ENCODE measurements around the gene GNAI3. TPM values are rescaled to one million over a fixed set of nuclear protein-coding genes. Genes with fewer than 3 reads are reported as not detected.

Gene GNAI3
- total and polyA plus RNA-seq, 2 donors (not counting 3 experiments of a cell fraction or from before 2014, with no cell fraction given): 5.0 to 14.0 TPM

GRCh38 chr1:109522026-109522425 is 26.4 kb upstream of the GNAI3 start:
- Histone ChIP-seq H3K36me3 (ENCODE audit: control insufficient read depth in 2 of 2, extremely low read depth in 1 of 2, insufficient read depth in 2 of 2, low read length in 2 of 2) (no peaks in the 10 kb centered on the region), H3K79me2 (ENCODE audit: control insufficient read depth, insufficient read depth, low read length) (no peaks in the 10 kb centered on the region), H3K9me1 (replicated peaks; ENCODE audit: control insufficient read depth, extremely low read depth, insufficient read depth, low read length) (no peaks in the 10 kb centered on the region), H3K4me1 (ENCODE audit: control insufficient read depth, extremely low read depth, insufficient read depth, low read length) (no peaks in the 10 kb centered on the region), H3K27ac (ENCODE audit: insufficient read depth, low read depth, low read length) (no peak overlapping the region), H3K4me2 (ENCODE audit: insufficient read depth, low read length) (no peak overlapping the region), H2AFZ (ENCODE audit: low read depth, low read length) (no peak overlapping the region), H4K20me1 (replicated peaks; ENCODE audit: control insufficient read depth, extremely low read depth, insufficient read depth, low read length) (no peaks in the 10 kb centered on the region), H3K9ac (replicated peaks; ENCODE audit: extremely low read depth, insufficient read depth, low read length) (no peak overlapping the region), H3K4me3 (replicated peaks in 1 of 3; ENCODE audit: insufficient read depth in 1 of 3, low read depth in 1 of 3, low read length in 3 of 3) (no peak overlapping the region), H3K27me3 (ENCODE audit: control insufficient read depth in 2 of 2, insufficient read depth in 2 of 2, low read length in 2 of 2) (peaks cover 16 to 18% of the 10 kb centered on the region in 2 experiments), H3K9me3 (replicated peaks; ENCODE audit: control insufficient read depth, insufficient read depth, low read length) (no peaks in the 10 kb centered on the region)
- FAIRE-seq: no peak
- CTCF ChIA-PET: interaction anchor here (0.9 to 18.7 kb wide), 3 partner anchors 9 to 22 kb away, joined by 3 to 955 read pairs (median 22); partner anchors contain the start of genes AMIGO1 and CYB561D1
- dilution Hi-C loops (cut with MboI; ENCODE audit: extremely low pct_ligation_motif_present, low sequenced_read_pairs) (no loop called here), intact Hi-C loops (cut with micrococcal nuclease) (no loop called here)
- POLR2A ChIA-PET: no interaction called here
- no peak for DNase-seq (ENCODE audit: low read depth, low spot score)
- BruUV-seq (replicated peaks): no TSS peak
- TF ChIP-seq, protein P1, sequence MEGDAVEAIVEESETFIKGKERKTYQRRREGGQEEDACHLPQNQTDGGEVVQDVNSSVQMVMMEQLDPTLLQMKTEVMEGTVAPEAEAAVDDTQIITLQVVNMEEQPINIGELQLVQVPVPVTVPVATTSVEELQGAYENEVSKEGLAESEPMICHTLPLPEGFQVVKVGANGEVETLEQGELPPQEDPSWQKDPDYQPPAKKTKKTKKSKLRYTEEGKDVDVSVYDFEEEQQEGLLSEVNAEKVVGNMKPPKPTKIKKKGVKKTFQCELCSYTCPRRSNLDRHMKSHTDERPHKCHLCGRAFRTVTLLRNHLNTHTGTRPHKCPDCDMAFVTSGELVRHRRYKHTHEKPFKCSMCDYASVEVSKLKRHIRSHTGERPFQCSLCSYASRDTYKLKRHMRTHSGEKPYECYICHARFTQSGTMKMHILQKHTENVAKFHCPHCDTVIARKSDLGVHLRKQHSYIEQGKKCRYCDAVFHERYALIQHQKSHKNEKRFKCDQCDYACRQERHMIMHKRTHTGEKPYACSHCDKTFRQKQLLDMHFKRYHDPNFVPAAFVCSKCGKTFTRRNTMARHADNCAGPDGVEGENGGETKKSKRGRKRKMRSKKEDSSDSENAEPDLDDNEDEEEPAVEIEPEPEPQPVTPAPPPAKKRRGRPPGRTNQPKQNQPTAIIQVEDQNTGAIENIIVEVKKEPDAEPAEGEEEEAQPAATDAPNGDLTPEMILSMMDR (IDR thresholded peaks at IDR 0.05; ENCODE audit: extremely low read depth in 1 of 2, insufficient read depth in 1 of 2, low read depth in 1 of 2, low read length in 2 of 2): no peak
- TF ChIP-seq POLR2A (IDR thresholded peaks at IDR 0.05; ENCODE audit: low read depth, low read length) (no peak), GATA2 (IDR thresholded peaks at IDR 0.05; ENCODE audit: insufficient read depth, insufficient read length, low read depth, low read length) (no peak), EZH2 (IDR thresholded peaks at IDR 0.05; ENCODE audit: borderline replicate concordance, low read depth, low read length, severe bottlenecking) (no peak), JUN (IDR thresholded peaks at IDR 0.05; ENCODE audit: borderline replicate concordance, insufficient read depth, insufficient read length, low read depth) (no peak), FOS (IDR thresholded peaks at IDR 0.05; ENCODE audit: borderline replicate concordance, insufficient read depth, low read length) (no peak), POLR2AphosphoS5 (IDR thresholded peaks at IDR 0.05; ENCODE audit: insufficient read depth, low read depth, low read length) (no peak)

Measured in endothelial cell of umbilical vein (primary cell).